Kidney (tissue), 14 donors: ENCODE measurements around the gene DACT3. TPM values are rescaled to one million over a fixed set of nuclear protein-coding genes. Genes with fewer than 3 reads are reported as not detected.
"Not testable (repeated sequence)": the region's sequence is repeated elsewhere in the genome, so short reads cannot be mapped to it uniquely, and the experiment has no call there.

Experiments
- DNase-seq, 5 donors: peaks; one replicate each; pipeline ENCODE4 v3.0.0-alpha.2; 2013 to 2020
- FAIRE-seq: peaks from 2 replicates; lab custom pipeline; 2012; peaks lifted over from hg19 to GRCh38; lab: Jason Lieb, UNC
- H3K27ac ChIP-seq, 2 donors: one replicate each; pipeline ENCODE4 v1.7.0; 2013; ENCODE audit warnings: low read depth in 2 of 2, low read length in 2 of 2, inconsistent platforms in 1 of 2
- H3K27me3 ChIP-seq: one replicate; pipeline ENCODE4 v1.7.1; 2013; ENCODE audit warnings: low read length, inconsistent platforms; ENCODE audit not compliant: control insufficient read depth, insufficient read depth
- H3K36me3 ChIP-seq, 3 donors: one replicate each; pipeline versions ENCODE4 v1.7.0 to v1.7.1; 2013; ENCODE audit warnings: low read length in 3 of 3, control low read depth in 1 of 3, inconsistent platforms in 1 of 3; ENCODE audit not compliant: insufficient read depth in 3 of 3, control insufficient read depth in 2 of 3
- H3K4me1 ChIP-seq, 3 donors: one replicate each; pipeline versions ENCODE4 v1.7.0 to v1.7.1; 2013; ENCODE audit warnings: low read length in 3 of 3, inconsistent platforms in 1 of 3, low read depth in 1 of 3; ENCODE audit not compliant: control insufficient read depth in 2 of 3, insufficient read depth in 2 of 3
- H3K4me3 ChIP-seq, 3 donors: one replicate each; pipeline versions ENCODE4 v1.7.0 to v1.8.1; 2013; ENCODE audit warnings: low read length in 3 of 3, control low read depth in 1 of 3, inconsistent platforms in 1 of 3
- H3K9ac ChIP-seq, 3 donors: one replicate each; pipeline versions ENCODE4 v1.7.0 to v1.7.1; 2013; ENCODE audit warnings: low read length in 3 of 3, control low read depth in 1 of 3, inconsistent platforms in 1 of 3
- H3K9me3 ChIP-seq, 3 donors: one replicate each; pipeline versions ENCODE4 v1.7.0 to v1.7.1; 2013; ENCODE audit warnings: low read length in 3 of 3, control low read depth in 1 of 3, inconsistent platforms in 1 of 3; ENCODE audit not compliant: control insufficient read depth in 2 of 3, insufficient read depth in 1 of 3
- CTCF ChIP-seq: IDR thresholded peaks from 3 replicates; pipeline ENCODE4 v1.5.1; 2012; ENCODE audit warnings: mild to moderate bottlenecking, moderate library complexity, borderline replicate concordance; ENCODE audit not compliant: insufficient read depth; ENCODE audit errors: extremely low read depth
- intact Hi-C: fragments of 100-400 bp; cut with DNase I; formaldehyde crosslinking; loops from one replicate; pipeline ENCODE4 v1.11.1; 2022
- polyA plus RNA-seq: library from polyadenylated mRNA; stranded (reverse); fragments of 350-450 nt; fragmentation: Illumina TruSeq; extraction: RNeasy Lipid Tissue Mini Kit (QIAGEN cat#74804); gene quantifications from one replicate; pipeline ENCODE4 v1.2.3, GENCODE V29; 2014; ENCODE audit warnings: low read depth, low replicate concordance; ENCODE audit not compliant: insufficient read depth
- total RNA-seq: library from RNA; stranded (reverse); fragmentation: NEBNext Ultra II Directional; extraction: Animal tissue kit (Norgen Biotek cat#: 25700); gene quantifications from one replicate; pipeline ENCODE4 v1.2.1, GENCODE V29; 2021
- donor health status: control.
- donor health status: control.
- donor health status: control.
- donor health status: control.
- donor health status: control.
- donor health status: DM: yes; HTN: yes; CAD: no.
- donor health status: Normal renal cell carcinoma (clear cell type).

The DACT3 gene
- total and polyA plus RNA-seq, 2 donors from 2014 or later, result 5.4 to 10.4 TPM

- FAIRE-seq, result no peak
- Histone ChIP-seq H3K4me3 (no peak overlapping the region), H3K27me3 (peaks cover 5% of the 10 kb centered on the region), H3K36me3 (no peaks in the 10 kb centered on the region), H3K27ac (no peak overlapping the region), H3K9me3 (no peaks in the 10 kb centered on the region), H3K9ac (no peak overlapping the region), H3K4me1 (peaks cover 0 to 14% (median 5%) of the 10 kb centered on the region in 3 donors)
- DNase-seq, result peak in 1 of 5 donors; percentile 40
- no peak for TF ChIP-seq CTCF
- intact Hi-C loops, result no loop called here
Observed at GRCh38 chr19:46631481-46631880, 29.5 kb downstream of the DACT3 start.

GRCh38 chr19:46630586-46631205 lies 30.3 kb downstream of the DACT3 start:
- H3K4me3 ChIP-seq, result no peak overlapping the region
- no peak for TF ChIP-seq CTCF
- H3K9ac ChIP-seq, result no peak overlapping the region
- peaks cover 0 to 17% (median 11%) of the 10 kb centered on the region in 3 donors for H3K4me1 ChIP-seq
- intact Hi-C loops, result no loop called here
- no peak overlapping the region for H3K27ac ChIP-seq
- DNase-seq (no peak), FAIRE-seq (no peak)
- H3K9me3 ChIP-seq, result no peaks in the 10 kb centered on the region
- no peaks in the 10 kb centered on the region for H3K36me3 ChIP-seq
- H3K27me3 ChIP-seq, result peaks cover 3% of the 10 kb centered on the region

- H3K27ac ChIP-seq, result no peak overlapping the region
- no peak for FAIRE-seq
- no peak overlapping the region for H3K4me3 ChIP-seq
- H3K27me3 ChIP-seq, result peaks cover 3% of the 10 kb centered on the region
- peaks cover 0 to 18% (median 18%) of the 10 kb centered on the region in 3 donors for H3K4me1 ChIP-seq
- H3K9me3 ChIP-seq, result no peaks in the 10 kb centered on the region
- no peak for TF ChIP-seq CTCF
- intact Hi-C loops, result no loop called here
- DNase-seq, result no peak
- no peak overlapping the region for H3K9ac ChIP-seq
- H3K36me3 ChIP-seq, result no peaks in the 10 kb centered on the region
Observed at GRCh38 chr19:46629546-46630025, 31.4 kb downstream of the DACT3 start.

- H3K27me3 ChIP-seq, H3K27ac ChIP-seq, H3K4me3 ChIP-seq, H3K9ac ChIP-seq, DNase-seq, intact Hi-C loops, H3K36me3 ChIP-seq, H3K9me3 ChIP-seq, FAIRE-seq: not testable (repeated sequence)
- peaks cover 0 to 18% (median 18%) of the 10 kb centered on the region in 3 donors for H3K4me1 ChIP-seq
Observed at GRCh38 chr19:46628970-46629369, 32.0 kb downstream of the DACT3 start.
